ENCODE measurements around the gene INPP5A.

- TF ChIP-seq, protein P1, sequence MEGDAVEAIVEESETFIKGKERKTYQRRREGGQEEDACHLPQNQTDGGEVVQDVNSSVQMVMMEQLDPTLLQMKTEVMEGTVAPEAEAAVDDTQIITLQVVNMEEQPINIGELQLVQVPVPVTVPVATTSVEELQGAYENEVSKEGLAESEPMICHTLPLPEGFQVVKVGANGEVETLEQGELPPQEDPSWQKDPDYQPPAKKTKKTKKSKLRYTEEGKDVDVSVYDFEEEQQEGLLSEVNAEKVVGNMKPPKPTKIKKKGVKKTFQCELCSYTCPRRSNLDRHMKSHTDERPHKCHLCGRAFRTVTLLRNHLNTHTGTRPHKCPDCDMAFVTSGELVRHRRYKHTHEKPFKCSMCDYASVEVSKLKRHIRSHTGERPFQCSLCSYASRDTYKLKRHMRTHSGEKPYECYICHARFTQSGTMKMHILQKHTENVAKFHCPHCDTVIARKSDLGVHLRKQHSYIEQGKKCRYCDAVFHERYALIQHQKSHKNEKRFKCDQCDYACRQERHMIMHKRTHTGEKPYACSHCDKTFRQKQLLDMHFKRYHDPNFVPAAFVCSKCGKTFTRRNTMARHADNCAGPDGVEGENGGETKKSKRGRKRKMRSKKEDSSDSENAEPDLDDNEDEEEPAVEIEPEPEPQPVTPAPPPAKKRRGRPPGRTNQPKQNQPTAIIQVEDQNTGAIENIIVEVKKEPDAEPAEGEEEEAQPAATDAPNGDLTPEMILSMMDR (IDR thresholded peaks at IDR 0.05; ENCODE audit: insufficient read depth, low read length), result no peak
- TF ChIP-seq POLR2AphosphoS5 (IDR thresholded peaks at IDR 0.05; ENCODE audit: low read depth) (no peak), GABPA (IDR thresholded peaks at IDR 0.05; ENCODE audit: low read depth) (no peak), SPI1 (IDR thresholded peaks at IDR 0.05; ENCODE audit: borderline replicate concordance, low read depth) (no peak)
- TF ChIP-seq, protein P2, sequence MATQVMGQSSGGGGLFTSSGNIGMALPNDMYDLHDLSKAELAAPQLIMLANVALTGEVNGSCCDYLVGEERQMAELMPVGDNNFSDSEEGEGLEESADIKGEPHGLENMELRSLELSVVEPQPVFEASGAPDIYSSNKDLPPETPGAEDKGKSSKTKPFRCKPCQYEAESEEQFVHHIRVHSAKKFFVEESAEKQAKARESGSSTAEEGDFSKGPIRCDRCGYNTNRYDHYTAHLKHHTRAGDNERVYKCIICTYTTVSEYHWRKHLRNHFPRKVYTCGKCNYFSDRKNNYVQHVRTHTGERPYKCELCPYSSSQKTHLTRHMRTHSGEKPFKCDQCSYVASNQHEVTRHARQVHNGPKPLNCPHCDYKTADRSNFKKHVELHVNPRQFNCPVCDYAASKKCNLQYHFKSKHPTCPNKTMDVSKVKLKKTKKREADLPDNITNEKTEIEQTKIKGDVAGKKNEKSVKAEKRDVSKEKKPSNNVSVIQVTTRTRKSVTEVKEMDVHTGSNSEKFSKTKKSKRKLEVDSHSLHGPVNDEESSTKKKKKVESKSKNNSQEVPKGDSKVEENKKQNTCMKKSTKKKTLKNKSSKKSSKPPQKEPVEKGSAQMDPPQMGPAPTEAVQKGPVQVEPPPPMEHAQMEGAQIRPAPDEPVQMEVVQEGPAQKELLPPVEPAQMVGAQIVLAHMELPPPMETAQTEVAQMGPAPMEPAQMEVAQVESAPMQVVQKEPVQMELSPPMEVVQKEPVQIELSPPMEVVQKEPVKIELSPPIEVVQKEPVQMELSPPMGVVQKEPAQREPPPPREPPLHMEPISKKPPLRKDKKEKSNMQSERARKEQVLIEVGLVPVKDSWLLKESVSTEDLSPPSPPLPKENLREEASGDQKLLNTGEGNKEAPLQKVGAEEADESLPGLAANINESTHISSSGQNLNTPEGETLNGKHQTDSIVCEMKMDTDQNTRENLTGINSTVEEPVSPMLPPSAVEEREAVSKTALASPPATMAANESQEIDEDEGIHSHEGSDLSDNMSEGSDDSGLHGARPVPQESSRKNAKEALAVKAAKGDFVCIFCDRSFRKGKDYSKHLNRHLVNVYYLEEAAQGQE (IDR thresholded peaks at IDR 0.05; ENCODE audit: insufficient replicate concordance, low read depth), result no peak
Measured at GRCh38 chr10:132602614-132603013, 65.0 kb downstream of the INPP5A start.
